BJ (cell line): ENCODE results near the gene SH3RF3. TPM values are rescaled to one million over a fixed set of nuclear protein-coding genes. Genes with fewer than 3 reads are reported as not detected.

Experiments
- CTCF ChIA-PET: fragments of 350-600 bp; formaldehyde crosslinking; extraction: SDS; loops from one replicate; lab custom pipeline; 2021; ENCODE audit warnings: antibody characterized with exemption, inconsistent platforms; lab: Yijun Ruan, JAX
- POLR2A ChIA-PET: fragments of 300-600 bp; sonication (Branson Sonifier 250); formaldehyde crosslinking; extraction: SDS; loops from one replicate; lab custom pipeline; 2021; ENCODE audit warnings: antibody characterized with exemption; lab: Charles Lee
- DNase-seq: peaks from one replicate; pipeline ENCODE4 v3.0.0-alpha.2; 2011; ENCODE audit warnings: low read depth
- H3K27me3 ChIP-seq: 2 replicates; pipeline ENCODE4 v1.6.0; 2011; ENCODE audit warnings: low read length; ENCODE audit not compliant: control insufficient read depth, insufficient read depth
- H3K36me3 ChIP-seq: 2 replicates; pipeline ENCODE4 v1.5.1; 2011; ENCODE audit warnings: low read length; ENCODE audit not compliant: control insufficient read depth, insufficient read depth
- H3K4me3 ChIP-seq: 2 replicates; pipeline ENCODE4 v1.5.1; 2011; ENCODE audit warnings: low read depth, mild to moderate bottlenecking, control low read depth, low read length
- CTCF ChIP-seq: IDR thresholded peaks from 2 replicates; pipeline ENCODE4 v1.5.1; 2011; ENCODE audit warnings: low read depth, mild to moderate bottlenecking, control low read depth, inconsistent platforms, low read length, moderate library complexity; ENCODE audit not compliant: insufficient read depth
- polyA plus RNA-seq: library from polyadenylated mRNA; depleted of rRNA; stranded (reverse); fragments of >200 nt; gene quantifications from 2 replicates; pipeline ENCODE4 v1.2.3, GENCODE V29; 2011

Gene SH3RF3
- polyA plus RNA-seq, 1 experiment: 3.6 TPM

GRCh38 chr2:109482361-109482861 is 353.4 kb downstream of the SH3RF3 start:
- no peaks in the 10 kb centered on the region for H3K27me3 ChIP-seq
- ChIA-PET POLR2A (no interaction called here), CTCF (interaction anchor here (1.8 kb wide), 1 partner anchor 28 kb away, joined by 4 read pairs; no protein-coding TSS in a partner anchor)
- DNase-seq: no peak
- no peak overlapping the region for H3K4me3 ChIP-seq
- no peaks in the 10 kb centered on the region; the same call in none of the 2 replicates for H3K36me3 ChIP-seq
- no peak for TF ChIP-seq CTCF

DNA sequence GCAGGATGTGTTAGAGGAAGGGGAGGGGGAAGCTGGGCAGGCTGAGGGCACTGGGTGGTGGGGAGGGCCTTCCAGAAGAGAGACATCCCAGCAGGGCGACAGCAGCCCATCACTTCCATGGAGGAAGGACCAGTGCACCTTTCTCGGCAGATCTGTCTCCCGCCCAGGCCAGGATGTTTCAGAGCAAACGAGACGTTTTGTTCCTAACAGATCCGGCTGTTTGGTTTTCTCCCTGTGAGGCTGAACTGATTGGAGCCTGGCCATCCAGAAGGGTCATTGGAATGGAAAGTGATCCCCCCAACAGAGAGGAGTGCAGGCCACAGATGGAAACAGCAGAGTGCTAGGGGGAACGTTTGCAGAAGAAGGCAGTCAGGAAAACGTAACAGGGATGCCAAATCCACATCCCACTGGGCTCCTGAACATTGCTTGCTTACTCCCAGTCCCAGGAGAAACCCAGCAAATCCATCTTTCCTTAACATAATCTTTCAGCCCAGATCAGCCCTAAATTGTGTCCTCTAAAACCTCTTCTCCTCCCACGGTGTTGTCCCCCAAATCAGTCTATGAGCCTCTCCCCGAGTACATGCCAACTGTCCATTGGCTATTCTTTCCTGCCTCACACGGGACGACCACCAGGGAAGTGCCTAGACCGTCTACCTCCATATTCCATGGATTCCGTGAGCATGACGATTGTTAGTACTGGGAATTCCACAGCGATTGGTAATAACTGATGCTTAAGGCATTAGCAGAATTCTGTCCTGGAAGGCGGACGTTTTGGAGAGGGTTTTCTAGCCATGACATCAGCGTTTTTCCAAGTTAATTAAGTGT is 357.9 kb downstream of the SH3RF3 start:
- ChIA-PET POLR2A (no interaction called here), CTCF (interaction anchor here (0.9 to 2.2 kb wide), 3 partner anchors 9 to 15 kb away, joined by 3 to 12 read pairs (median 3); no protein-coding TSS in a partner anchor)
- H3K36me3 ChIP-seq: no peaks in the 10 kb centered on the region; the same call in none of the 2 replicates
- TF ChIP-seq CTCF: 0 out of 2 replicates have a peak, but pooled peaks have one; percentile 15
- H3K4me3 ChIP-seq: no peak overlapping the region
- DNase-seq: peak; percentile 82
- no peaks in the 10 kb centered on the region for H3K27me3 ChIP-seq

DNA sequence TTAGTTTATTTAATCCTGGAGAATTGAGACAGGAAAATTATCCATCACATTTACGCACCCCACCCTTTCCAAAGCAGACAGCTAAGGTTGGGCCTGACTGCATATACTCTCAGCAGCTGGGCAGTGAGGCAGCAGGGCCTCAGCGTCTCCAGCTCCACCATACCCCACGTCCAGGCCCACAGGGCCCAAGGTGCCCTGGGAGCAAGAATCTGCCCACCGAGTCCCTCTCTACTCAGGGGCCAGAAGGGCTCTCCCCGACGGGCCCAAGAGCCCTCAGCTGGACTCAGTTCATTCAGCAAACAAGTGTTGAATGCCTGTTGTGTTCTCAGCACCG is 358.5 kb downstream of the SH3RF3 start:
- ChIA-PET CTCF (interaction anchor here (0.9 to 1.2 kb wide), 2 partner anchors 9 to 16 kb away, joined by 3 read pairs; no protein-coding TSS in a partner anchor), POLR2A (no interaction called here)
- no peaks in the 10 kb centered on the region for H3K27me3 ChIP-seq
- H3K4me3 ChIP-seq: no peak overlapping the region
- no peak for DNase-seq
- no peak for TF ChIP-seq CTCF
- no peaks in the 10 kb centered on the region; the same call in none of the 2 replicates for H3K36me3 ChIP-seq

DNA sequence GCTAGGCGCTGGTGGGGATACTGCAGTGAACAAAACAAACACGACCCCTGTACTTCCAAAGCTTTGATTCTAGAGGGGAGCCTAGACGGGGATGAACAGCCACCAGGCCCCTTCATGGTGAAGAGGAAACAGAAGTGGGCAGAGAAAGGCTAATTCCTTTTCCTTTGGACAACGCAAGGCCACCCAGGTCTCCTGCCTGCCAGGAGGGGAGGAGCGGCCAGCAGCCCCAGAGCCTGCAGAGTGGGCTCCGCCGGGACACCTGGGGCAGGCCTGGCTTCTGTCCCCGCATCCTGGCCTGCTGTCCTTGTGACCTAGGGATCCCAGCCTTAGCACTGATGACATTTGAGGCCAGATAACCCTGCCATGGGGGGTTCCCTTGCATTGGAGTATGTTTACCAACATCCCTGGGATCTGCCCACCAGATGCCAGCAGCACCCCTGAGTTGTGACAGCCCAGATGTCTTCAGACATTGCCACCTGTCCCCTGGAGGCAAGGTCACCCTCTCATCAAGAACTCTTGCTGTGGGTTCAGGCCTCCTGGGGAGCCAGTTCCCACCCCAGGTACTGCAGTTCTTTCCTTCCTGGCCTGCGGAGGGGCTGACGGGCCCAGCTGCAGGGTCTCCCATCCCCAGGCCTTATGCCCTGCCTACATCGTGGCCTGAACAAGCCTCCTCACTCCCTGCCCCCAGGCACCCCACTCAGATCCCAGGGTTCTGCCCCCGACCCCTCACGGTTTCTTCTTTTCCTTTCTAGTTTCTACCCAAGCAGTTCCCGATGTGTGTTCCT is 359.1 kb downstream of the SH3RF3 start:
- TF ChIP-seq CTCF: no peak
- Histone ChIP-seq H3K36me3 (peaks cover 2% of the 10 kb centered on the region), H3K27me3 (no peaks in the 10 kb centered on the region), H3K4me3 (no peak overlapping the region)
- POLR2A ChIA-PET: no interaction called here
- CTCF ChIA-PET: interaction anchor here (0.9 to 1.4 kb wide), 3 partner anchors 8 to 22 kb away, joined by 3 to 5 read pairs (median 3); no protein-coding TSS in a partner anchor
- no peak for DNase-seq

GRCh38 chr2:109489296-109489695 is 360.3 kb downstream of the SH3RF3 start:
- Histone ChIP-seq H3K27me3 (no peaks in the 10 kb centered on the region), H3K36me3 (peaks cover 7% of the 10 kb centered on the region; the same call in 1 of the 2 replicates), H3K4me3 (no peak overlapping the region)
- ChIA-PET CTCF (interaction anchor here (1.4 kb wide), 1 partner anchor 21 kb away, joined by 5 read pairs; no protein-coding TSS in a partner anchor), POLR2A (no interaction called here)
- DNase-seq: no peak
- no peak for TF ChIP-seq CTCF
